Gastrocnemius medialis (tissue), 4 donors: ENCODE data around the gene NPHP1.

Experiments
- CTCF ChIP-seq, 5 experiments: fragments of 450-650 bp in 3 of 5; fragments of 200-600 bp in 2 of 5; sonication (generic) in 2 of 5; IDR thresholded peaks in 4 of 5; conservative IDR thresholded peaks in 1 of 5; 1 replicate in 4 of 5; 2 replicates in 1 of 5; pipeline ENCODE4 v1.5.1; 2016 to 2019; ENCODE audit warnings: antibody characterized with exemption in 5 of 5, mild to moderate bottlenecking in 3 of 5, moderate library complexity in 3 of 5
- POLR2A ChIP-seq, 2 donors: fragments of 450-650 bp; IDR thresholded peaks; one replicate each; pipeline ENCODE4 v1.6.1; 2017; ENCODE audit warnings: antibody characterized with exemption in 2 of 2, mild to moderate bottlenecking in 2 of 2, moderate library complexity in 2 of 2

- no peak for TF ChIP-seq POLR2A (IDR thresholded peaks at IDR 0.05)
- no peak for TF ChIP-seq CTCF (IDR thresholded peaks at IDR 0.05 in 4 of 5, conservative IDR thresholded peaks at IDR 0.05 in 1 of 5)
Measured at GRCh38 chr2:110104025-110104771, 100.6 kb downstream of the NPHP1 start.
